Neural crest cell (in vitro differentiated cells): ENCODE results near the gene SPTLC3. TPM values are rescaled to one million over a fixed set of nuclear protein-coding genes. Genes with fewer than 3 reads are reported as not detected.

Experiments used
- DNase-seq: peaks from one replicate; pipeline ENCODE4 v3.0.0; 2021; ENCODE audit warnings: low read depth, mixed read lengths, low spot score
- H3K27ac Mint-ChIP-seq: one replicate; pipeline ENCODE4 v1.8.0; 2021; ENCODE audit warnings: mild to moderate bottlenecking, mixed read lengths; ENCODE audit not compliant: unreplicated experiment
- H3K27me3 Mint-ChIP-seq: 2 replicates; pipeline ENCODE4 v1.8.0; 2021; ENCODE audit warnings: low read depth, mild to moderate bottlenecking, mixed read lengths
- H3K36me3 Mint-ChIP-seq: 2 replicates; pipeline ENCODE4 v1.8.0; 2021; ENCODE audit warnings: low read depth, mild to moderate bottlenecking, mixed read lengths
- H3K4me1 Mint-ChIP-seq: 2 replicates; pipeline ENCODE4 v1.8.0; 2021; ENCODE audit warnings: mixed read lengths
- H3K4me3 Mint-ChIP-seq: one replicate; pipeline ENCODE4 v1.8.0; 2021; ENCODE audit warnings: mild to moderate bottlenecking, mixed read lengths
- H3K9me3 Mint-ChIP-seq: 2 replicates; pipeline ENCODE4 v1.8.0; 2021; ENCODE audit warnings: mixed read lengths
- CTCF ChIP-seq: fragments of 200-600 bp; sonication (generic); conservative IDR thresholded peaks from 2 replicates; pipeline ENCODE4 v1.5.0; 2021; ENCODE audit warnings: antibody characterized with exemption, mild to moderate bottlenecking
- total RNA-seq: library from RNA; stranded (reverse); gene quantifications from 2 replicates; pipeline ENCODE4 v1.2.1, GENCODE V29; 2021

Gene SPTLC3
- total RNA-seq, 1 donor from 2014 or later, result 0.33 TPM

- Mint-ChIP-seq H3K27ac (no peak overlapping the region), H3K4me1 (no peaks in the 10 kb centered on the region), H3K9me3 (peaks cover 5% of the 10 kb centered on the region), H3K4me3 (no peak overlapping the region), H3K36me3 (no peaks in the 10 kb centered on the region), H3K27me3 (peaks cover 2% of the 10 kb centered on the region)
- no peak for DNase-seq
- no peak for TF ChIP-seq CTCF
These were observed 132.8 kb downstream of the SPTLC3 start for GRCh38 chr20:13141546-13141945.

GRCh38 chr20:13142143-13142542 is 133.4 kb downstream of the SPTLC3 start:
- Mint-ChIP-seq H3K4me3 (no peak overlapping the region), H3K27ac (no peak overlapping the region), H3K9me3 (peaks cover 5% of the 10 kb centered on the region), H3K36me3 (no peaks in the 10 kb centered on the region), H3K4me1 (peaks cover 2% of the 10 kb centered on the region), H3K27me3 (peaks cover 2% of the 10 kb centered on the region)
- TF ChIP-seq CTCF, result no peak
- DNase-seq, result no peak

GRCh38 chr20:13147071-13147963 is 138.5 kb downstream of the SPTLC3 start:
- H3K4me1 Mint-ChIP-seq, result peaks cover 6% of the 10 kb centered on the region
- no peak overlapping the region for H3K4me3 Mint-ChIP-seq
- no peak for TF ChIP-seq CTCF
- H3K9me3 Mint-ChIP-seq, result peaks cover 3% of the 10 kb centered on the region
- H3K27ac Mint-ChIP-seq, result no peak overlapping the region
- peaks cover 7% of the 10 kb centered on the region for H3K27me3 Mint-ChIP-seq
- DNase-seq, result no peak
- H3K36me3 Mint-ChIP-seq, result no peaks in the 10 kb centered on the region

- Mint-ChIP-seq H3K4me1 (peaks cover 6% of the 10 kb centered on the region), H3K27ac (no peak overlapping the region), H3K36me3 (no peaks in the 10 kb centered on the region), H3K4me3 (no peak overlapping the region), H3K27me3 (peaks cover 7% of the 10 kb centered on the region), H3K9me3 (peaks cover 3% of the 10 kb centered on the region)
- no peak for TF ChIP-seq CTCF
- no peak for DNase-seq
These were observed 139.2 kb downstream of the SPTLC3 start for GRCh38 chr20:13147971-13148370.

- Mint-ChIP-seq H3K4me3 (no peak overlapping the region), H3K27ac (no peak overlapping the region)
These were observed 139.6 kb downstream of the SPTLC3 start for GRCh38 chr20:13148402-13148801.

More at GRCh38 chr20:13148402-13148801, 139.6 kb downstream of the SPTLC3 start:
- H3K9me3 Mint-ChIP-seq, result peaks cover 3% of the 10 kb centered on the region
- DNase-seq, result no peak
- H3K36me3 Mint-ChIP-seq, result no peaks in the 10 kb centered on the region
- H3K27me3 Mint-ChIP-seq, result peaks cover 7% of the 10 kb centered on the region
- H3K4me1 Mint-ChIP-seq, result peaks cover 6% of the 10 kb centered on the region
- TF ChIP-seq CTCF, result no peak
